Measurements from ENCODE around the gene PPP1R9A.

GRCh38 chr7:95018021-95018420, 110.6 kb downstream of the PPP1R9A start:
- TF ChIP-seq POLR2A (IDR thresholded peaks at IDR 0.05) (no peak), CTCF (IDR thresholded peaks at IDR 0.05) (no peak)
